ENCODE data around the gene ZNF791. TPM values are rescaled to one million over a fixed set of nuclear protein-coding genes. Genes with fewer than 3 reads are reported as not detected.
A peak's percentile ranks its signal among the peaks of the same experiment; 100 is the strongest.
"Not testable (repeated sequence)": the region's sequence is repeated elsewhere in the genome, so short reads cannot be mapped to it uniquely, and the experiment has no call there.

Gene ZNF791
- total RNA-seq = 10 to 100 TPM; 16.1 to 18.1 TPM

DNA sequence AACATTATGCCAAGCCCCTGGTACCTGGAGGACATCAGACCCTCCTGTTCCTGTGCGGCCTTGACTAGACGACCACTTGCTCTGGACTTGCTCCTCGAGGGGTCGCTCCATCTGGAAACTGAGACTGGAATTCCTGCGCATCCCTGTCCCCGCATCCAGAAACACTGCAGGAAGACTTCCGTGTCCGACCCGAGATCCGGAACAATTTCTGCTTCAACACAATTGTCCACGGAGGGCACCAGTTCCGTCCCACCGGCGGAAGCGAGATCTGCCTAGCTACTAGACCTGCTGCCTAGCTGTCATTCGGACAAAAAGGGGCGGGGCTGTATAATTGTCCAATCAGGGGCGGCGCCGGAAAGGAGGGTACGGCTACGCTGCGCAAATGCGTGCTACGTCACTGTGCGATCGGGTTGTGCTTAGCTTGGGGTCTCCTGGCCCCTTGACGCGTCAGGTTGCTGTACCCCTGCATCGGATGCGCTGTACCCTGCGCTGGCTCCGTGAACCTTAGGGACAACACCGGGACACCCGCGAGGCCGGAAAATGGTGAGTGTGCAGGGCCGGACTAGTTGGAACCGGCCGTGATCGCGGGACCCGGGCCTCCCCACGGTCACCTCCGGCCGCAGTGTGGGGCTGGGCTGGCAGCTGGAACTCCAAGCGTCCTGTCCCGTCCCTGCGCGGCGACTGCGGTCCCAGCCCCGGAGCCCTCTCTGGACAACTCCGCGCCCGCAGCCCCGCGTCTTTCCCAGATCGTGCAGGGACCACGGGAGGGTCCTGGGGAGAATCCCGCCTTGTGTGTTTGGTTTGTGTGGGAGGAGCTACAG is at the start of gene ZNF791, which contains the start of gene ZNF490:
Gene ZNF791, plus strand, starts transcription at position 381 of the 821 bp plus-strand sequence. Its CDS starts 160 bp downstream, at position 541.
Gene ZNF490, minus strand, starts transcription at position 274 of the 821 bp plus-strand sequence. Its CDS starts 133 bp downstream, at position 141.
- ChIA-PET CTCF (interaction anchor here (0.6 to 1.5 kb wide), 5 partner anchors 8 to 253 kb away, joined by 3 to 6 read pairs (median 3); no protein-coding TSS in a partner anchor), POLR2A (interaction anchor here (0.6 to 1.2 kb wide), 7 partner anchors 29 to 126 kb away, joined by 3 to 5 read pairs (median 3); partner anchors contain the start of genes DHPS, FBXW9, MAN2B1 and TRIR)
- intact Hi-C loops (cut with DNase I, micrococcal nuclease) = loop anchor here (1.0 to 5.0 kb wide), 12 partner anchors 30 to 507 kb away; partner anchors contain the start of genes DHPS (in 1 of the 2), NACC1 (in 1 of the 2), RAD23A (in 1 of the 2) and TRIR (in 1 of the 2)
- Mint-ChIP-seq H3K27ac (peak within 1 kb of the TSS; percentile 99), H3K36me3 (ENCODE audit: low read depth) (peaks cover 18% of the 10 kb centered on the region), H3K4me3 (peak within 1 kb of the TSS; percentile 94), H3K27me3 (no peaks in the 10 kb centered on the region), H3K4me1 (peaks cover 31% of the 10 kb centered on the region), H3K9me3 (ENCODE audit: low read depth) (no peaks in the 10 kb centered on the region)
- ATAC-seq (peak; percentile 91), DNase-seq (peak; percentile 98)

DNA sequence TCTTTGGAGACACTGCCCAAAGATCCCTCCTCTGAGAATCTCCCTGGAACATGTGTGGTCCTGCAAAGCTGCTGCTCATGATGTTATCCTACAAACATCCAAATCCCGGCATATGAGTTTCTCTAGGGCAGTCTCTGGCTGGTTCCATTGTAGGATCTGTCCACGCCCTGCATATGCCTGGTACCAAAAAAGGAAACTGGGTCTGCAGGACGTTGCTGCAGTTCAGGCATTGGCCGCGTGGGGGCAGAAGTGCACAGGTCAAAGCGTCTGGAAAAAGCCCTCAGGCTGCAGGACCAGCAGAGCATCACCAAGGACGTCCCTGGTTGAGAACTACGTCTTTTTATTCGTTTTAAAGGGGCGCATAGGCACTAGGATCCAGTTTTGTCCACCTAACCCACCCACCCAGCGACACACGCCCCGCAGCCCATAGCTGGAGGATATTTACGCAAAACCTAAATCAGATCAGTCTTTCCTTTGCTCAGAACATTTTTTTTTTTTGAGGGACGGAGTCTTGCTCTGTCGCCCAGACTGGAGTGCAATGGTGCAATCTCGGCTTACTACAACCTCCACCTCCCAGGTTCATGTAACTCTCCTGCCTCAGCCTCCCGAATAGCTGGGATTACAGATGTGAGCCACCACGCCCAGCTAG is 46.6 kb upstream of the ZNF791 start:
- Mint-ChIP-seq H3K27ac (no peak overlapping the region), H3K36me3 (ENCODE audit: low read depth) (no peaks in the 10 kb centered on the region), H3K4me3 (peak overlapping the region; percentile 25), H3K4me1 (peaks cover 5% of the 10 kb centered on the region), H3K9me3 (ENCODE audit: low read depth) (no peaks in the 10 kb centered on the region), H3K27me3 (no peaks in the 10 kb centered on the region)
- ATAC-seq (peak; percentile 98), DNase-seq (peak; percentile 95)
- ChIA-PET CTCF (interaction anchor here (0.5 to 1.9 kb wide), 16 partner anchors 10 to 575 kb away, joined by 3 to 6 read pairs (median 3); partner anchors contain the start of gene GET3), POLR2A (interaction anchor here (0.6 to 0.8 kb wide), 2 partner anchors 102 to 282 kb away, joined by 3 to 10 read pairs; partner anchors contain the start of genes MAN2B1 and WDR83)
- intact Hi-C loops (cut with DNase I, micrococcal nuclease) = loop anchor here (1.0 to 10.0 kb wide), 7 partner anchors 46 to 281 kb away; partner anchors contain the start of genes ZNF490 (in 2 of the 2) and ZNF791 (in 2 of the 2)

GRCh38 chr19:12566380-12566779 is 44.3 kb upstream of the ZNF791 start:
- not testable (repeated sequence) for ATAC-seq

DNA sequence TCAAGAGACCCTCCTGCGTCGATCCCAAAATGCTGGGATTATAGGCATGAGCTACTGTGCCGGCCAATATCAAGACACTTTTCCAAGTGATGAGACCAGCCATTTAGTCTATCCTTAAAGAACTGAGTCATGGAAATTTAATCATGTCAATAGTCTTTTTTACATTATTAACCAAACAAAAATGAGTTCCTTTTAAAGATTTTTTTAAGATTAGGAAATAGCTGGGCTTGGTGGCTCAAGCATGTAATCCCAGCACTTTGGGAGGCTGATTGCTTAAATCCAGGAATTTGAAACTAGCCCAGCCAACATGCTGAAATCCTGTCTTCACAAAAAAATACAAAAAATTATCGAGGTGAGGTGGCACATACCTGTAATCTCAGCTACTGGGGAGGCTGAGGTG is 42.8 kb upstream of the ZNF791 start:
- DNase-seq (no peak), ATAC-seq (no peak)
- no peaks in the 10 kb centered on the region for H3K9me3 Mint-ChIP-seq (ENCODE audit: low read depth)
- intact Hi-C loops (cut with DNase I, micrococcal nuclease) = loop anchor here in 1 of 2 experiments (10.0 kb wide), 1 partner anchor 277 kb away; no protein-coding TSS in a partner anchor
- ChIA-PET POLR2A (no interaction called here), CTCF (interaction anchor here (0.6 to 1.8 kb wide), 4 partner anchors 23 to 1225 kb away, joined by 3 to 6 read pairs (median 4); no protein-coding TSS in a partner anchor)
- peaks cover 5% of the 10 kb centered on the region for H3K4me1 Mint-ChIP-seq
- no peak overlapping the region for H3K4me3 Mint-ChIP-seq
- no peak overlapping the region for H3K27ac Mint-ChIP-seq
- no peaks in the 10 kb centered on the region for H3K36me3 Mint-ChIP-seq (ENCODE audit: low read depth)
- H3K27me3 Mint-ChIP-seq = no peaks in the 10 kb centered on the region

More at GRCh38 chr19:12566380-12566779, 44.3 kb upstream of the ZNF791 start:
- H3K9me3 Mint-ChIP-seq (ENCODE audit: low read depth); H3K27me3 Mint-ChIP-seq; H3K36me3 Mint-ChIP-seq (ENCODE audit: low read depth); CTCF ChIA-PET; H3K27ac Mint-ChIP-seq; H3K4me1 Mint-ChIP-seq; H3K4me3 Mint-ChIP-seq; POLR2A ChIA-PET; DNase-seq: not testable (repeated sequence)
- intact Hi-C loops (cut with DNase I, micrococcal nuclease) = loop anchor here in 1 of 2 experiments (10.0 kb wide), 1 partner anchor 278 kb away; no protein-coding TSS in a partner anchor

GRCh38 chr19:12574036-12574435 is 36.7 kb upstream of the ZNF791 start:
- peaks cover 6% of the 10 kb centered on the region for H3K4me1 Mint-ChIP-seq
- H3K27ac Mint-ChIP-seq = no peak overlapping the region
- intact Hi-C loops (cut with DNase I, micrococcal nuclease) = loop anchor here in 1 of 2 experiments (10.0 kb wide), 1 partner anchor 251 kb away; no protein-coding TSS in a partner anchor
- H3K9me3 Mint-ChIP-seq (ENCODE audit: low read depth) = no peaks in the 10 kb centered on the region
- H3K36me3 Mint-ChIP-seq (ENCODE audit: low read depth) = peaks cover 9% of the 10 kb centered on the region
- DNase-seq (no peak), ATAC-seq (peak; percentile 33)
- POLR2A ChIA-PET = no interaction called here
- CTCF ChIA-PET = interaction anchor here (1.4 kb wide), 1 partner anchor 29 kb away, joined by 3 read pairs; no protein-coding TSS in a partner anchor
- no peak overlapping the region for H3K4me3 Mint-ChIP-seq
- no peaks in the 10 kb centered on the region for H3K27me3 Mint-ChIP-seq

DNA sequence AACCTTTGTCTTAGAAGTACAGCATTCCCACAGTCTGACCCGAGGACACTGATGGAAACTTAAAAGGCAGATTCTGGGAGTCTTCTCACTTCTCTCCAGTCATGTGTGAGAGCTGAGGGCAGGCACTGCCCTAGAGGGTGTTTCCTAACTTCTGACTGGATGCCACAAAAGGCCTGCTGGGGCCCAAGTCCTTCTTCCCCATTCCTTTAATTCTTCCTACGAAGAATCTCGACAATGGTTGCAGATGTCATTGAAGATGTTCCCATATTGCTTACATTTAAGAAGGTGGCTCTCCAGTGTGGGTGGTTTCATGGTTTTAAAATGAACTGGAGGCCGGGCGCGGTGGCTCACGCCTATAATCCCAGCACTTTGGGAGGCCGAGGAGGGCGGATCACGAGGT is 32.1 kb upstream of the ZNF791 start:
- Mint-ChIP-seq H3K9me3 (ENCODE audit: low read depth) (peaks cover 15% of the 10 kb centered on the region), H3K27me3 (no peaks in the 10 kb centered on the region)

GRCh38 chr19:12580180-12580694 is 30.5 kb upstream of the ZNF791 start:
- peaks cover 15% of the 10 kb centered on the region for H3K9me3 Mint-ChIP-seq (ENCODE audit: low read depth)
- H3K27me3 Mint-ChIP-seq = no peaks in the 10 kb centered on the region
- H3K36me3 Mint-ChIP-seq (ENCODE audit: low read depth) = peaks cover 46% of the 10 kb centered on the region
- no peak for DNase-seq
- ChIA-PET CTCF (no interaction called here), POLR2A (no interaction called here)
- no peak overlapping the region for H3K27ac Mint-ChIP-seq
- ATAC-seq = no peak
- no peaks in the 10 kb centered on the region for H3K4me1 Mint-ChIP-seq
- intact Hi-C loops (cut with DNase I, micrococcal nuclease) = no loop called here
- no peak overlapping the region for H3K4me3 Mint-ChIP-seq

More for the DNA sequence above, 32.1 kb upstream of the ZNF791 start:
- CTCF ChIA-PET = interaction anchor here (0.6 kb wide), 1 partner anchor 324 kb away, joined by 3 read pairs; no protein-coding TSS in a partner anchor
- H3K36me3 Mint-ChIP-seq (ENCODE audit: low read depth) = peaks cover 46% of the 10 kb centered on the region
- ATAC-seq = no peak
- intact Hi-C loops (cut with DNase I, micrococcal nuclease) = loop anchor here in 1 of 2 experiments (10.0 kb wide), 1 partner anchor 246 kb away; no protein-coding TSS in a partner anchor
- DNase-seq = no peak
- peaks cover 6% of the 10 kb centered on the region for H3K4me1 Mint-ChIP-seq
- no peak overlapping the region for H3K27ac Mint-ChIP-seq
- POLR2A ChIA-PET = no interaction called here
- no peak overlapping the region for H3K4me3 Mint-ChIP-seq

DNA sequence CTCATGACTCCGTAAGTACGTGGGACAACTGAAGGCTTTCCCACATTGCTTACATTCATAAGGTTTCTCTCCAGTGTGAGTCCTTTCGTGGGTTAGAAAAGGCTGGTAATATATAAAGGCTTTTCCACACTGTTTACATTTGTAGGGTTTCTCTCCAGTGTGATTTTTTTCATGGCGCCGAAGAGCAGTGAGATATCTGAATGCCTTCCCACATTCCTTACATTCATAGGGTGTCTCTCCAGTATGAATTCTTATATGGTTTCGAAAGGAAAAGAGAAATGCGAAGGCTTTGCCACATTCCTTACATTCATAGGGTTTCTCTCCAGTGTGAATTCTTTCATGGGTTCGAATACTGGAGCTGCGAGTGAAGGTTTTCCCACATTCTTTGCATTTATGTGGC is 29.6 kb upstream of the ZNF791 start:
- Mint-ChIP-seq H3K9me3 (ENCODE audit: low read depth) (peaks cover 15% of the 10 kb centered on the region), H3K27ac (no peak overlapping the region), H3K4me1 (no peaks in the 10 kb centered on the region), H3K4me3 (no peak overlapping the region), H3K27me3 (no peaks in the 10 kb centered on the region), H3K36me3 (ENCODE audit: low read depth) (peaks cover 46% of the 10 kb centered on the region)
- intact Hi-C loops (cut with DNase I, micrococcal nuclease) = no loop called here
- POLR2A ChIA-PET = no interaction called here
- DNase-seq = no peak
- CTCF ChIA-PET = no interaction called here
- no peak for ATAC-seq

DNA sequence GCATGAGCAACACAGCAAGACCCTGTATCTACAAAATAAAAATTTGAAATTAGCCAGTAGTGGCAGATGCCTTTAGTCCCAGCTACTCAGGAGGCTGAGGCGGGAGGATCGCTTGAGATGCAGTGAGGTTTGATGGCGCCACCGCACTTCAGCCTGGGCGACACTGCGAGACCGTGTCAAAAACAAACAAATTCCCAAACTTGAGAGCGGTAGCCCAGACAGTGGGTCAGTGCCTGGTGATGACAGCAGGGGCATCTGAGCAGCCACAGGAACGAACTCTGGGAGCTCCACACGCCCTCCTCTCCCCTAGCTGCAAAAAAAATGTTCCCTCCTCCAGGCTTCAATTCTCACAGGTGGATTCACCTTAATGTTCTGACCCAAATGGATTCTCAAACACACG is 14.2 kb upstream of the ZNF791 start:
- Mint-ChIP-seq H3K9me3 (ENCODE audit: low read depth) (no peaks in the 10 kb centered on the region), H3K36me3 (ENCODE audit: low read depth) (peaks cover 8% of the 10 kb centered on the region), H3K27ac (no peak overlapping the region), H3K27me3 (no peaks in the 10 kb centered on the region), H3K4me1 (no peaks in the 10 kb centered on the region), H3K4me3 (no peak overlapping the region)
- ChIA-PET CTCF (interaction anchor here (0.6 kb wide), 1 partner anchor 181 kb away, joined by 3 read pairs; no protein-coding TSS in a partner anchor), POLR2A (interaction anchor here (0.6 kb wide), 1 partner anchor 179 kb away, joined by 3 read pairs; no protein-coding TSS in a partner anchor)
- intact Hi-C loops (cut with DNase I, micrococcal nuclease) = no loop called here
- DNase-seq (no peak), ATAC-seq (no peak)

DNA sequence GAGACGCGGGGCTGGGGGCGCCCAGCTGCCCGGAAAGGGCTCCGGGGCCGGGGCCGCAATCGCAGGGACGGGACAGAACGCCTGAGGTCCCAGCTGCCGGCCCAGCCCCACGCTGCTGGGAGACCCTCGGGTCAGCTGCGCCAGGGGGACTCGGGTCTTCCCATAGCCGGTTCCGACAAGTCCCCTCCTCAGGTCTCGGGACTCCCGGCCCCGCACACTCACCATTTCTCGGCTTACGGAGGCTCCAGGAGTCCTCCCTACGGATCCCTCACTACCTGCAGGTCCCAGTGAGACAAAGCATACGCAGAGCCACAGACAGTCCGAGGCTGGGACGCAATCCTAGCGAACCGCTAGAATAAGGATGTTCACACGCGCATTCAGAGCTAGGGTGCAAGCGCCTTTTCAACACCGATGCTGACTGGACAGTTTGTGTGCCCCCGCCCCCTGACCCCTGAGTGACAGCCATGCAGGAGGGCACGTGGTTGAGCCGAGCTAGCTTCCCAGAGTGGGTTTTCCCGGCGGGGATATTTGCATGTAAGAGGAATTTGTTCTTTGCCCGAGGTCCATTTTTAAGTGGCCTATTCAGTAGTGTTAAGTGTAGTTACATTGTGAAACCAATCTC is 13.7 kb upstream of the ZNF791 start:
- POLR2A ChIA-PET = interaction anchor here (0.6 kb wide), 1 partner anchor 180 kb away, joined by 3 read pairs; no protein-coding TSS in a partner anchor

More for the DNA sequence above, 13.7 kb upstream of the ZNF791 start:
- intact Hi-C loops (cut with DNase I, micrococcal nuclease) = no loop called here
- DNase-seq (no peak), ATAC-seq (no peak)
- peaks cover 8% of the 10 kb centered on the region for H3K36me3 Mint-ChIP-seq (ENCODE audit: low read depth)
- CTCF ChIA-PET = no interaction called here
- no peak overlapping the region for H3K4me3 Mint-ChIP-seq
- no peaks in the 10 kb centered on the region for H3K4me1 Mint-ChIP-seq
- no peak overlapping the region for H3K27ac Mint-ChIP-seq
- H3K27me3 Mint-ChIP-seq = no peaks in the 10 kb centered on the region
- no peaks in the 10 kb centered on the region for H3K9me3 Mint-ChIP-seq (ENCODE audit: low read depth)
